Nephron (organoid): ENCODE measurements around the gene DIS3L2.

Experiments
- H3K27ac Mint-ChIP-seq, 3 experiments: 2 replicates each; pipeline ENCODE4 v1.8.0; 2020; ENCODE audit warnings: mixed read lengths in 3 of 3, mild to moderate bottlenecking in 2 of 3, moderate library complexity in 1 of 3
- H3K27me3 Mint-ChIP-seq: 2 replicates; pipeline ENCODE4 v1.8.0; 2021; ENCODE audit warnings: low read depth, mild to moderate bottlenecking, moderate library complexity, mixed read lengths
- H3K36me3 Mint-ChIP-seq: 2 replicates; pipeline ENCODE4 v1.8.0; 2020; ENCODE audit warnings: low read depth, mixed read lengths
- H3K4me1 Mint-ChIP-seq: 2 replicates; pipeline ENCODE4 v1.8.0; 2020; ENCODE audit warnings: mixed read lengths
- H3K4me3 Mint-ChIP-seq, 3 experiments: 2 replicates each; pipeline ENCODE4 v1.8.0; 2020; ENCODE audit warnings: mild to moderate bottlenecking in 3 of 3, mixed read lengths in 3 of 3, moderate library complexity in 2 of 3
- H3K9me3 Mint-ChIP-seq: 2 replicates; pipeline ENCODE4 v1.8.0; 2020; ENCODE audit warnings: mixed read lengths
- TF ChIP-seq, protein P1 (sequence below), 3 experiments: fragments of 200-600 bp; sonication (generic); IDR thresholded peaks; one replicate each; pipeline ENCODE4 v1.5.0; 2021; ENCODE audit warnings: antibody characterized with exemption in 3 of 3; ENCODE audit not compliant: unreplicated experiment in 3 of 3

The DIS3L2 gene

DNA sequence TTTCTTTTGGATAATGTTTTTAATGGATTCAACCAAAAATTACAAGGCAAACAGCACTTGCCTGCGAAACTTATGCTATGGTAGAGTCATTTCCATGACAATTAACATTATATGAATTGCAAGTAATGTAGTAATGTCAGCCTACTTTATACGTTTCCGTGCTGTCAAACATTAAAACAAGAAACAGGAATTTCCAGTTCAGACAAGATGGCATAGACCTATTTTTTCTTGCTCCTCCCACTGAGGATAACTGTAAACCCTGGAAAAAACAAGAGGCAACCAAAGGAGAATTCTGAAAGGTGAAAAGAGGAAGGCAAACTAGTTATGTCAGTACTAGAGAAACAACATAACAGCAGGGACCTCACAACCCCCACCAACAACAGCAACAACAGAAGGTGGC is 170.7 kb downstream of the DIS3L2 start:
- Mint-ChIP-seq H3K27me3 (no peaks in the 10 kb centered on the region), H3K9me3 (no peaks in the 10 kb centered on the region), H3K4me1 (peaks cover 7% of the 10 kb centered on the region), H3K36me3 (peaks cover 19% of the 10 kb centered on the region), H3K27ac (peak overlapping the region; percentile 40 to 59 (median 43)), H3K4me3 (no peak overlapping the region)
- TF ChIP-seq, protein P1, sequence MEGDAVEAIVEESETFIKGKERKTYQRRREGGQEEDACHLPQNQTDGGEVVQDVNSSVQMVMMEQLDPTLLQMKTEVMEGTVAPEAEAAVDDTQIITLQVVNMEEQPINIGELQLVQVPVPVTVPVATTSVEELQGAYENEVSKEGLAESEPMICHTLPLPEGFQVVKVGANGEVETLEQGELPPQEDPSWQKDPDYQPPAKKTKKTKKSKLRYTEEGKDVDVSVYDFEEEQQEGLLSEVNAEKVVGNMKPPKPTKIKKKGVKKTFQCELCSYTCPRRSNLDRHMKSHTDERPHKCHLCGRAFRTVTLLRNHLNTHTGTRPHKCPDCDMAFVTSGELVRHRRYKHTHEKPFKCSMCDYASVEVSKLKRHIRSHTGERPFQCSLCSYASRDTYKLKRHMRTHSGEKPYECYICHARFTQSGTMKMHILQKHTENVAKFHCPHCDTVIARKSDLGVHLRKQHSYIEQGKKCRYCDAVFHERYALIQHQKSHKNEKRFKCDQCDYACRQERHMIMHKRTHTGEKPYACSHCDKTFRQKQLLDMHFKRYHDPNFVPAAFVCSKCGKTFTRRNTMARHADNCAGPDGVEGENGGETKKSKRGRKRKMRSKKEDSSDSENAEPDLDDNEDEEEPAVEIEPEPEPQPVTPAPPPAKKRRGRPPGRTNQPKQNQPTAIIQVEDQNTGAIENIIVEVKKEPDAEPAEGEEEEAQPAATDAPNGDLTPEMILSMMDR (IDR thresholded peaks at IDR 0.05; ENCODE audit: unreplicated experiment in 3 of 3), result no peak

DNA sequence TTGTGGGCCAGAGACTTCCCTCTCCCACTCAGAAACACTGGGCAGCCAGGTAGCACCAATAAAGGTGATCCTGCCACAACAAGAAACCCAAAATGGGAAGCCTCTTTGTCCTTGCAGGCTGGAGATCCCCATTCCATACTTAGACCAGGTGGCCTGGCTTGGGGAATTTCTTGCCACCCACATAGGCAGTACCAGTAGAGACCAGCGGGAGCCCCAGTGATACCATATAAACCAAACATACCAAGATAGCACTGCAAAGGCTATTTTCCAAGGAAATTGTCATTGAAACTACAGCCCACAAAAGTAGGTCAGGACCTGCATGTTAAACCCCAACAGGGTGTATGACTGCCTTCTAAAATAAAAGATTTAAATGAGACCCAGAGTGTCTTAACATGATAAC is 171.6 kb downstream of the DIS3L2 start:
- Mint-ChIP-seq H3K27me3 (no peaks in the 10 kb centered on the region), H3K9me3 (no peaks in the 10 kb centered on the region), H3K36me3 (peaks cover 19% of the 10 kb centered on the region), H3K27ac (no peak overlapping the region), H3K4me3 (no peak overlapping the region), H3K4me1 (peaks cover 7% of the 10 kb centered on the region)
- TF ChIP-seq, protein P1 (IDR thresholded peaks at IDR 0.05; ENCODE audit: unreplicated experiment in 3 of 3), result no peak

DNA sequence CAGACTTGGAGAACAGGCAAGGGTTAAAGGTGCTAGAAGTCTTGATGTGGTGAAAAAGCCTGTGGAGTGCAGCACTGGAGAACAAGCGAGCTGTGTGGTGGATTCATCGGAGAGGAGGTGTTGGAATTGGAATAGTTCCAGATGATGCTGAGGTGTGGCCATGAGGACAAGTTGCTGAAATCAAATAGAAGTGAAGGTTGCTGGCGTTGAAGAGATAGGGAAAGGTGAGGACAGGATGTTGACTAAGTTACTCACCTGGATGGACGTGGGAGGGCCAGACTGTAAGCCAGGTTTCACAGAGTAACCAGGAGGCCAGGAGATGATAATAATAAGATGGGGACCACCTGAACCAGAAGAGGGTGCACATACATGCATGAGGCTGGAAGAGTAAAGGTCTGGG is 173.4 kb downstream of the DIS3L2 start:
- H3K4me3 Mint-ChIP-seq, result no peak overlapping the region
- H3K27ac Mint-ChIP-seq, result no peak overlapping the region
- TF ChIP-seq, protein P1 (IDR thresholded peaks at IDR 0.05; ENCODE audit: unreplicated experiment in 3 of 3), result no peak
- H3K27me3 Mint-ChIP-seq, result no peaks in the 10 kb centered on the region
- no peaks in the 10 kb centered on the region for H3K4me1 Mint-ChIP-seq
- H3K36me3 Mint-ChIP-seq, result peaks cover 19% of the 10 kb centered on the region
- no peaks in the 10 kb centered on the region for H3K9me3 Mint-ChIP-seq

DNA sequence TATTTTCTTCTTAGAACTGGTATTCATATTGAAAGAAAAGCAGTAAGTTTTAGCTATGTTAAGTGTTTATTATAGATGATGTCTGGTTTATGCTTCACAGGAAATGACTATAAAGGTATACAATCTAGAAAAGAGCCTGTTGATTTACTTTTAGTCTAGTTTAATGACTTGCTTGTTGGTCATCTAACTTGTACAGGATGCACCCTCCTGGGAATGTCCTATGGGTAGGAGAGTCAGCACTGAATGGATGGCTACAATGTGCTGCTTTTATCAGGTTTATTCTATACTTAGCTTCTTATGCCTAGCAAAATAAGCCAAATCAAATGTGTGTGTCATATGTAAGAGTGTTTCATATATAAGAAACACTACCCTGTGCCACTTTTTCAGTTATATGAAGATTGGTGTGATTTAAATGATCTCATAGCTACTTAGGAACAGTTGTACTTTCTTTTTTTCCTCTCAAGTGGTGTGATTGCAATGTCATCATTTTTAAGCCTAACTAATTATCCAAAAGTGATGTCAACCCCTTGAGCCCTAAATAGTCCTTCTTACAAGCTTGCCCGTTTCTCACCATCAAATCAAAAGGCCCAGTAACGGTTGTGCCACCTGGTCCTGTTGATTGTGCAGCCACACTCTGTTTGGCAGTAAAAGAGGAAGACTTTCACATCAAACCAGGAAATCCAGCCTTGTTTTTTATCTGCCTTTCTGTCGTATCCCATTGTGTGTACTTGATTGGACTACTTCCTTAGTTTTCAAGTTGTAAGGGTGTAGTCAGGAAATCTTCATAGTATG is 176.0 kb downstream of the DIS3L2 start:
- peaks cover 6% of the 10 kb centered on the region for H3K36me3 Mint-ChIP-seq
- H3K4me3 Mint-ChIP-seq, result no peak overlapping the region
- TF ChIP-seq, protein P1 (IDR thresholded peaks at IDR 0.05; ENCODE audit: unreplicated experiment in 3 of 3), result no peak
- H3K4me1 Mint-ChIP-seq, result peaks cover 9% of the 10 kb centered on the region
- H3K9me3 Mint-ChIP-seq, result no peaks in the 10 kb centered on the region
- no peak overlapping the region for H3K27ac Mint-ChIP-seq
- H3K27me3 Mint-ChIP-seq, result no peaks in the 10 kb centered on the region

DNA sequence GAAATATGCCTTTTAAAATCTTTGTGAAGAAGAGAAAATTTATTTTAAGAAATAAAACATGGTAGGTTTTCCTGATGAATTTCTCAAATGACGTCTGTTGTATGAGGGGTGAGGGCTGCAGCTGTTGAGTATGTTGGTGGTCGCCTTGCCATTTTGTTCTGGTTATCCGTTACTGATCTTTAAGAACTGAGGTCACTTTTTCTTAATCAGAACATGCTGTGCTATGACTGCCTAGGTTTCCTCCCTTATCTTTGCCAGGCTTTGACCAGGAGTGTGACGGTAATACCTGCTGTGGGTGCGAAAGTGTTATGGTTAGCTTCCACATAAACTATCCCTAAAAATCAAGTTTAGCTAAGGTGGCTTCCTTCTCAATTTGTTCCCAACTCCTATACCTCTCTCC is 176.9 kb downstream of the DIS3L2 start:
- no peaks in the 10 kb centered on the region for H3K27me3 Mint-ChIP-seq
- no peak overlapping the region for H3K27ac Mint-ChIP-seq
- H3K4me3 Mint-ChIP-seq, result no peak overlapping the region
- peaks cover 9% of the 10 kb centered on the region for H3K4me1 Mint-ChIP-seq
- no peaks in the 10 kb centered on the region for H3K9me3 Mint-ChIP-seq
- TF ChIP-seq, protein P1 (IDR thresholded peaks at IDR 0.05; ENCODE audit: unreplicated experiment in 3 of 3), result no peak
- no peaks in the 10 kb centered on the region for H3K36me3 Mint-ChIP-seq

DNA sequence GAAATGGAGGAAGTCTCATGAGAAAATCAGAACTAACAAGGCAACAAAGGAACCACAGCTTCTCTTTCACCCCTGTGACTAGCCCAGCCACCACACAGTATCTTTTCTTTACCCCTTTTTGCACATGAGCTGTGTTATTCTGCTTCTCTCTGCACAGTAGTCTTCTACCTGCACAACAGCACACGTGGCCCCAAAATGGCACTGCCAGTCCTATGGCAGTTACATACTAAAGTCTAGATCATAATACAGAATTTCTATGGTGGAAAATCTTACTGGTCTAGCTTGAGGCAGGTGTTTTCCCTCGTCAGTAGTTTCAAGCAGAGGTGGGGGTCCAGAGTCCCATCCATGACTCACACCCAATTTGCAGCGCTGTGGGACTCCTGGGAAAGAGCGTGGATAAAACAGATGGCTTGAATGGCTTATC is 177.7 kb downstream of the DIS3L2 start:
- Mint-ChIP-seq H3K9me3 (no peaks in the 10 kb centered on the region), H3K27me3 (no peaks in the 10 kb centered on the region), H3K36me3 (no peaks in the 10 kb centered on the region), H3K27ac (no peak overlapping the region), H3K4me1 (peaks cover 9% of the 10 kb centered on the region), H3K4me3 (no peak overlapping the region)
- TF ChIP-seq, protein P1 (IDR thresholded peaks at IDR 0.05; ENCODE audit: unreplicated experiment in 3 of 3), result no peak
